Pancreas (tissue), 10 donors: ENCODE results near the gene ACAD9. TPM values are rescaled to one million over a fixed set of nuclear protein-coding genes. Genes with fewer than 3 reads are reported as not detected.

Source experiments
- ATAC-seq, 4 donors: fragments of 200-7000 bp; cut with Tn5 transposase; one replicate each; pipeline versions ENCODE4 v1.8.0 to v1.9.1; 2020; ENCODE audit warnings: mild to moderate bottlenecking in 4 of 4, moderate library complexity in 4 of 4
- DNase-seq, 6 donors: peaks; one replicate each; pipeline ENCODE4 v3.0.0-alpha.2; 2020
- FAIRE-seq: peaks from 2 replicates; lab custom pipeline; 2012; peaks lifted over from hg19 to GRCh38; lab: Jason Lieb, UNC
- H3K27ac ChIP-seq, 4 donors: fragments of 200-600 bp; sonication (generic); 1 replicate in 3 of 4; 2 replicates in 1 of 4; pipeline versions ENCODE4 v1.5.0 to v1.8.0; 2020
- H3K27me3 ChIP-seq, 4 donors: fragments of 200-600 bp; one replicate each; pipeline ENCODE4 v1.8.0; 2021
- H3K36me3 ChIP-seq, 3 donors: fragments of 200-600 bp; sonication (generic) in 1 of 3; one replicate each; pipeline versions ENCODE4 v1.5.0 to v1.8.0; 2020 to 2021
- H3K4me1 ChIP-seq, 3 donors: fragments of 200-600 bp; one replicate each; pipeline ENCODE4 v1.8.0; 2021
- H3K4me3 ChIP-seq, 4 donors: fragments of 200-600 bp; sonication (generic) in 2 of 4; one replicate each; pipeline versions ENCODE4 v1.5.0 to v1.8.0; 2020 to 2021
- H3K9me3 ChIP-seq, 4 donors: fragments of 200-600 bp; one replicate each; pipeline ENCODE4 v1.8.0; 2021
- CTCF ChIP-seq, 4 donors: fragments of 200-600 bp; sonication (generic) in 3 of 4; IDR thresholded peaks; one replicate each; pipeline versions ENCODE4 v1.5.0 to v1.8.0; 2021; ENCODE audit warnings: antibody characterized with exemption in 4 of 4
- WGBS, 2 donors: extraction: QIAGEN DNeasy Blood & Tissue Kit; methylation state at CpG; one replicate each; pipeline ENCODE4 v1.1.7; 2013; 5-methylcytosine and 5-hydroxymethylcytosine counted together
- intact Hi-C, 3 donors: fragments of 100-400 bp; cut with DNase I; formaldehyde crosslinking; loops; one replicate each; pipeline versions ENCODE4 v1.11.1 to v1.14.2; 2022
- polyA plus RNA-seq, 2 donors: library from polyadenylated mRNA; stranded (reverse); fragments of 200-250 nt; gene quantifications; one replicate each; pipeline ENCODE4 v1.2.3, GENCODE V29; 2013
- total RNA-seq, 6 donors: library from RNA; stranded (reverse); fragmentation: NEBNext Ultra II Directional in 4 of 6; extraction: Animal tissue kit (Norgen Biotek cat#: 25700) in 4 of 6; gene quantifications; one replicate each; pipeline versions ENCODE4 v1.2.1 to v1.2.4, GENCODE V29; 2021 to 2023
- donor health status: healthy with polysubstance abuse.
- donor health status: DM: no; HTN: no; CAD: no; lungs with moderate emphysema.
- donor health status: DM: no; HTN: no; CAD: no.
- donor health status: control.
- donor health status: control.
- donor health status: Bipolar disorder and iron deficiency.
- donor health status: DM: yes; HTN: yes; CAD: no.
- donor health status: DM: no; HTN: no; CAD: no.
- donor health status: DM: no; HTN: no; CAD: no.
- donor health status: DM: yes; HTN: yes; CAD: no.

The ACAD9 gene
- total and polyA plus RNA-seq, 8 donors = 18.0 to 30.5 (median 24.4) TPM

GRCh38 chr3:128903501-128903900 is 24.1 kb downstream of the ACAD9 start:
- no peak for FAIRE-seq
- no peaks in the 10 kb centered on the region for H3K27me3 ChIP-seq
- peaks cover 5 to 72% (median 32%) of the 10 kb centered on the region in 3 donors for H3K36me3 ChIP-seq
- H3K27ac ChIP-seq = no peak overlapping the region
- H3K4me3 ChIP-seq = no peak overlapping the region
- no peaks in the 10 kb centered on the region for H3K9me3 ChIP-seq
- intact Hi-C loops = no loop called here
- ATAC-seq = no peak
- H3K4me1 ChIP-seq = no peaks in the 10 kb centered on the region
- 91 to 98% methylated on average over 12 of the region's 12 CpGs for WGBS, 2 donors
- DNase-seq = no peak
- no peak for TF ChIP-seq CTCF (IDR thresholded peaks at IDR 0.05)

- intact Hi-C loops = no loop called here
- no peak for TF ChIP-seq CTCF (IDR thresholded peaks at IDR 0.05)
- Histone ChIP-seq H3K4me1 (no peaks in the 10 kb centered on the region), H3K36me3 (peaks cover 5 to 68% (median 23%) of the 10 kb centered on the region in 3 donors), H3K4me3 (no peak overlapping the region), H3K27ac (no peak overlapping the region), H3K27me3 (no peaks in the 10 kb centered on the region), H3K9me3 (no peaks in the 10 kb centered on the region)
- WGBS, 2 donors = 89 to 91% methylated on average over 25 of the region's 25 CpGs
- no peak for DNase-seq
- FAIRE-seq = no peak
- no peak for ATAC-seq
Observed at GRCh38 chr3:128906031-128906803, 26.8 kb downstream of the ACAD9 start.

GRCh38 chr3:128906804-128907525 is 27.5 kb downstream of the ACAD9 start:
- 76 to 85% methylated on average over 7 of the region's 7 CpGs for WGBS, 2 donors
- intact Hi-C loops = no loop called here
- ATAC-seq (no peak), DNase-seq (no peak), FAIRE-seq (no peak)
- Histone ChIP-seq H3K36me3 (peaks cover 5 to 68% (median 20%) of the 10 kb centered on the region in 3 donors), H3K4me1 (no peaks in the 10 kb centered on the region), H3K27ac (no peak overlapping the region), H3K27me3 (no peaks in the 10 kb centered on the region), H3K4me3 (no peak overlapping the region), H3K9me3 (no peaks in the 10 kb centered on the region)
- no peak for TF ChIP-seq CTCF (IDR thresholded peaks at IDR 0.05)

- peaks cover under 1 to 68% (median 22%) of the 10 kb centered on the region in 3 donors for H3K36me3 ChIP-seq
- no peak for FAIRE-seq
Observed at GRCh38 chr3:128907706-128908445, 28.5 kb downstream of the ACAD9 start.

More at GRCh38 chr3:128907706-128908445, 28.5 kb downstream of the ACAD9 start:
- Histone ChIP-seq H3K9me3 (no peaks in the 10 kb centered on the region), H3K4me3 (no peak overlapping the region), H3K27me3 (no peaks in the 10 kb centered on the region), H3K27ac (no peak overlapping the region), H3K4me1 (no peaks in the 10 kb centered on the region)
- WGBS, 2 donors = 92% methylated on average over 15 of the region's 15 CpGs
- ATAC-seq (no peak), DNase-seq (no peak)
- TF ChIP-seq CTCF (IDR thresholded peaks at IDR 0.05) = no peak
- intact Hi-C loops = no loop called here
